BJ (cell line): Measurements from ENCODE around the gene TMED6. TPM values are rescaled to one million over a fixed set of nuclear protein-coding genes. Genes with fewer than 3 reads are reported as not detected.
A peak's percentile ranks its signal among the peaks of the same experiment; 100 is the strongest.

ENCODE experiments used
- CTCF ChIA-PET: fragments of 350-600 bp; formaldehyde crosslinking; extraction: SDS; loops from one replicate; lab custom pipeline; 2021; ENCODE audit warnings: antibody characterized with exemption, inconsistent platforms; lab: Yijun Ruan, JAX
- POLR2A ChIA-PET: fragments of 300-600 bp; sonication (Branson Sonifier 250); formaldehyde crosslinking; extraction: SDS; loops from one replicate; lab custom pipeline; 2021; ENCODE audit warnings: antibody characterized with exemption; lab: Charles Lee
- DNase-seq: peaks from one replicate; pipeline ENCODE4 v3.0.0-alpha.2; 2011; ENCODE audit warnings: low read depth
- H3K27me3 ChIP-seq: 2 replicates; pipeline ENCODE4 v1.6.0; 2011; ENCODE audit warnings: low read length; ENCODE audit not compliant: control insufficient read depth, insufficient read depth
- H3K36me3 ChIP-seq: 2 replicates; pipeline ENCODE4 v1.5.1; 2011; ENCODE audit warnings: low read length; ENCODE audit not compliant: control insufficient read depth, insufficient read depth
- H3K4me3 ChIP-seq: 2 replicates; pipeline ENCODE4 v1.5.1; 2011; ENCODE audit warnings: low read depth, mild to moderate bottlenecking, control low read depth, low read length
- CTCF ChIP-seq: IDR thresholded peaks from 2 replicates; pipeline ENCODE4 v1.5.1; 2011; ENCODE audit warnings: low read depth, mild to moderate bottlenecking, control low read depth, inconsistent platforms, low read length, moderate library complexity; ENCODE audit not compliant: insufficient read depth
- polyA plus RNA-seq: library from polyadenylated mRNA; depleted of rRNA; stranded (reverse); fragments of >200 nt; gene quantifications from 2 replicates; pipeline ENCODE4 v1.2.3, GENCODE V29; 2011

The TMED6 gene
- polyA plus RNA-seq, 1 experiment: not detected

GRCh38 chr16:69395859-69396186 is 44.2 kb upstream of the TMED6 start:
- H3K27me3 ChIP-seq: no peaks in the 10 kb centered on the region
- no peak overlapping the region for H3K4me3 ChIP-seq

DNA sequence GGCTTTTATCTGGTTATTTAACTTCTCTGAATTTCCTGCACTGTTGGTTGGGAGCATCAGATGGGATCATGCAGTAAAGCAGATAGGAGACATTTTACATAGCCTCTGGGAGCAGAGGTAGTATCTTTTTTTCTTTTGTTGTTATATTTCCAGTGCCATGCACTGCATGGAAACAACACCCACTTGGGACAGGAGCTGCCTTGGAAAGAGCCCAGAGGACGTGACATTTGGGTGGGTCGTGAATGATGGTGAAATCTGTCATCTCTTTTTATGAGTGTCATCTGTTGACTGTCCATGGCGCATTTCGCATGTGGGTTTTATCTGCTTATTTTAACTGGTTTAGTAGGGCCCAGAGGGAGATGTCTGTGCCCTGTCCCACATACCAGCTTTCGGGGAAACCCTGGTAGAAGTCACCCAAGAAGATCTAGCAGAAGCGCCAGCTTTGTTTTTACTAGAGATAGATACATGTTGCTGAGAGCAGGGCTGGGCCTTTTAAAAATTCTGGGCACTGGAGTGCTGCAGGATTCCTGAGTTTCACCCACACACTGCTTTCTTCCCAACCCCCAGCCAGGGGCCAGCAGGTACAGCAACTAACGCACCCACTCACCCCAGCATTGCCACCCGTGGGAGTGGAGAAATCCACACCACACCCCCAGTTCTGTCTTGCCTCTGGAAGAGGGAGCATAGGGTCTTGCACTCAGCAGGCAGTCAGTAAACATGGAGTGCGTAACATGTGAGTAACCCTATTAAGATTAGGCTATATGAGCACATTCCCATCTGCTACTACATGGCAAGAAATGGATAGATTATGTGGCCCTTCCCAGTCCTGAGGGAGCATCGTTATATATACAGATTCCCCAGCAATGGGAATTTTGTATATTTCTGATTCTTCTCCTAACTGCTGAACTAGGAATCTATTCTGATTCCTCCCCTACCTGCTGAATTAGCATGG is 42.6 kb upstream of the TMED6 start:
- no peak for TF ChIP-seq CTCF
- H3K4me3 ChIP-seq: no peak overlapping the region
- DNase-seq: no peak
- H3K27me3 ChIP-seq: no peaks in the 10 kb centered on the region
- ChIA-PET POLR2A (no interaction called here), CTCF (interaction anchor here (1.2 to 5.0 kb wide), 2 partner anchors 10 to 360 kb away, joined by 5 to 53 read pairs; partner anchors contain the start of gene NOB1)
- no peaks in the 10 kb centered on the region for H3K36me3 ChIP-seq

More at GRCh38 chr16:69395859-69396186, 44.2 kb upstream of the TMED6 start:
- H3K36me3 ChIP-seq: no peaks in the 10 kb centered on the region
- POLR2A ChIA-PET: interaction anchor here (0.5 to 1.0 kb wide), 3 partner anchors 139 to 359 kb away, joined by 3 to 12 read pairs (median 5); partner anchors contain the start of gene NOB1
- no peak for TF ChIP-seq CTCF
- DNase-seq: no peak
- CTCF ChIA-PET: interaction anchor here (0.6 to 5.0 kb wide), 31 partner anchors 9 to 362 kb away, joined by 3 to 53 read pairs (median 4); partner anchors contain the start of genes NOB1 and TERF2

DNA sequence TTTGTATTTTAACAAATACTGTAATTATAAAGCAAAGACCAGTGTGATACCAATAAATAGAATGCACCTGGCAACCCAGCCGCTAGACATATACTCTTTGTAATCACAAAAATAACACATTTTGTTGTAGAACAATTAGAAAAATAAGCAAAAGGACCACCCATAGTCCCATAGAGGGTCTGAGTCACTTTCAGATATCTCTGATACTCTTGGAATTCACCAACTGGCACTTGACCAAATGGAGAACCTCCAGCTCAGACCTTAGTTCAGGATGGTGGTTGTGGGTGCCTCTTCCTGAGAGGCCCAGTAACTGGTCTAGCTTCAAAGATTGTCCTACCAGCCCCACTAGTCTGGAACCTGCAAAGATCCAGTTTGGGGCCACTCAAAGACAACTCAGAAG is 35.0 kb upstream of the TMED6 start:
- no peaks in the 10 kb centered on the region; the same call in 1 of the 2 replicates for H3K36me3 ChIP-seq
- no peak for TF ChIP-seq CTCF
- ChIA-PET POLR2A (no interaction called here), CTCF (interaction anchor here (3.4 kb wide), 1 partner anchor 10 kb away, joined by 17 read pairs; no protein-coding TSS in a partner anchor)
- H3K27me3 ChIP-seq: no peaks in the 10 kb centered on the region
- H3K4me3 ChIP-seq: no peak overlapping the region
- DNase-seq: no peak

DNA sequence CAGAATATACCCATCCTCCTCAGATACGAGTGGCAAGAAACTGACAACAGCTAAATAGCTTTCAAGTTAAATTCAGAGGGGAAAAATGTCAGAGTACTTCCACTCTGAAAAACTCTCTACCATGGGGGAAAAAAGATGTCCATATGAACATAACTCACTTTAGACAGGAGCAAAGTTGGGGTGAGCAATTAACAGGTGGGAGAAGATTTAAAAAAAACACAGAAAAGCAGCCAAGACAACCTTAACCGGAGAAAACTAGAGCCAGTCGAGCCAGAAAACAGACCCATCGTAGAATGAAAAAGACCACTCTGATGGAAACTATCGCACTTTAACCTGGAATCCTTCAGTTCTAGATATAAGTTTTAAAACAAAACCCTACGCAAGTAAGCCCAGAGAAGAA is 33.4 kb upstream of the TMED6 start:
- TF ChIP-seq CTCF: no peak
- ChIA-PET CTCF (interaction anchor here (0.6 to 1.4 kb wide), 7 partner anchors 15 to 327 kb away, joined by 3 to 6 read pairs (median 3); no protein-coding TSS in a partner anchor), POLR2A (no interaction called here)
- DNase-seq: no peak
- no peaks in the 10 kb centered on the region; the same call in none of the 2 replicates for H3K36me3 ChIP-seq
- peak overlapping the region; percentile 84 for H3K4me3 ChIP-seq
- no peaks in the 10 kb centered on the region for H3K27me3 ChIP-seq

- TF ChIP-seq CTCF: no peak
- Histone ChIP-seq H3K27me3 (no peaks in the 10 kb centered on the region), H3K36me3 (peaks cover 3% of the 10 kb centered on the region), H3K4me3 (no peak overlapping the region)
- no peak for DNase-seq
- POLR2A ChIA-PET: interaction anchor here (0.6 kb wide), 2 partner anchors 266 to 325 kb away, joined by 4 to 5 read pairs; no protein-coding TSS in a partner anchor
- CTCF ChIA-PET: interaction anchor here (1.4 kb wide), 1 partner anchor 14 kb away, joined by 4 read pairs; no protein-coding TSS in a partner anchor
Measured at GRCh38 chr16:69382421-69382820, 30.8 kb upstream of the TMED6 start.
